ENCODE results near the gene KAZALD1.
A peak's percentile ranks its signal among the peaks of the same experiment; 100 is the strongest.

The KAZALD1 gene

DNA sequence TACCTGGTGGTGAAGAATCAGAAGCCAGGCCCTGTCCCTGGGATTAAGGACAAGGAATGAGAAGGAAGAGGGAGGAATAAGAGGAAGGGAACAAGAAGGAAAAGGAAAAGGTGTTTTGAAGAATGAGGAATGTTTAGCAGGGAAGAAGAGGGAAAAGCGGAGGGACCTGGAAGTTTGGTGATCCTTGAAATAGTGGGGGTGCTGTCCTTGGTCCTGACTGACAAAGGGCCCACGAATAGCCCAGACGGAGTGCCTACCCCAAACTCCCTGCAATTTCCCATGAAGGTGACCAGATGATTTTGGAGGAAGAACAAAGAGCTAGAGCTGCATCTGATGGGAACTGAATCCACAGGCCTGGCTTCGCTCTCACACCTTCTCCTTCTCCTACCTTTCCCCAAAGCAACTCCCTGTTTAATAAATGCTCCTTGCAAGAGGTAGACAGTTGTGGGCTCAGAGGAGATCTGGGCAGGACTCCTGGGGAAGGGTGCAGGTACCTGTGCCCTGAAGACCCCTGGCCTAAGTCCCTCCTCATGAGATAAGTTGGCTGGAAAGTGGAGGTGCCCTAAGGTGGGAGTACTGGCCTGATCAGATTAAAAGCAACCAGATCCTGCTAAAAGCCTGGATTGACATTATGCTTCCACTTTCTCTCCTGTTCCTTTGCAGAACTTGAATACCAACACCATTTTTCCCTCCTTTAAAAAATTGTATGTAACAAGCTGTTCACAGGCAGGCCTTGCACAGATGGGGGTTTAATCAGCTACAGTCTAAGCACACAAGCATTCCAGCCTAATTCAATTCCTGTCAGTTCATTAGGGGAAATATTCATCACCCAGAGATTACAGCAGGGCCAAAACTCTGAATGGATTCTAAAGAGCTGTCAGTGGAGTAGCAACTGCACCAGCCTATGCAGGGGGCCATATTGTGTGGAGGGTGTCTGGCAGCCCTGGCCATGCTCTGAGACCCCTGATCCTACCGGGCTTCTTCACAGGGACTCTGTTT is 19.4 kb downstream of the KAZALD1 start:
- no peak for DNase-seq
- Mint-ChIP-seq H3K9me3 (no peaks in the 10 kb centered on the region), H3K4me3 (no peak overlapping the region), H3K27me3 (peaks cover 58% of the 10 kb centered on the region), H3K27ac (no peak overlapping the region), H3K4me1 (no peaks in the 10 kb centered on the region), H3K36me3 (ENCODE audit: low read depth) (no peaks in the 10 kb centered on the region)
- ATAC-seq: no peak

DNA sequence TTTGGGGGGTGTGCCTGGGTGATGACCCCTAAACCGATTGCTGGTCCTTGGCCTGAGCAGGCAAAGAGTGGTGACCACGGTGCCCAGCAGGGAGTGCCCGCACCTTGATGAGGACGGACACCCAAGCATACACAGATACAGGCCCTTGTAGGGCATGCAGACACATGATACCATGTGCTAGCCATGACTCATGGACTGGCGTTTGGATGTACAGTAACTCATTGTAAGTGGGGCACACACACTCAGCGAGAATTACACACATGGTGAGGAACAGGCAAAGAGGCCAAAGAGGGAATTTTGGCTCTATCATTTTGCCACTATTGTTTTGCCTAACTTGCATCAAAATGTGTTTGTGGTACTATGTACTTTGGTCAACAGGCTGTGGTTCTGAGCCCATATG is 24.1 kb downstream of the KAZALD1 start:
- DNase-seq: no peak
- no peak for ATAC-seq
- Mint-ChIP-seq H3K9me3 (no peaks in the 10 kb centered on the region), H3K4me3 (no peak overlapping the region), H3K27me3 (peaks cover 63% of the 10 kb centered on the region), H3K4me1 (no peaks in the 10 kb centered on the region), H3K27ac (no peak overlapping the region), H3K36me3 (ENCODE audit: low read depth) (no peaks in the 10 kb centered on the region)

DNA sequence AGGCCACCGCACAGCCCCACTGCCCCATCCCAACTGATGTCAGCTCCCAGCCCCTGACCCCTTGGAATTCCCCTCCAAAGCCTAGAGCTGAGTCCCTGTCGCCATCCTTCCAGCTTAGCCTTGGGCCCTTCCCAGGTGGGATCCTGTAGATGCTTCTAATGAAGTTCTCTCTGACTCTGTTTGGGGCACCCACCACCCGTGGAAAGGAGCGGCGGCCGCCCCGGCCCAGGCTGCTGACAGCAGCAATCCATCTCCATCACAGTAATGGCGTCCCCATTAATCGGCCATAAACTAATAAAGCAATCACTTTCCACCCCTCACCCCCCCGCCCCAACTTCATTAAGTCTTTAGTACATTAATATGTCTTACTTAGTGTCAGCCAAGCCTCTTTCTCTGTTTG is 25.6 kb downstream of the KAZALD1 start:
- H3K4me1 Mint-ChIP-seq: no peaks in the 10 kb centered on the region
- H3K27me3 Mint-ChIP-seq: peaks cover 66% of the 10 kb centered on the region
- H3K9me3 Mint-ChIP-seq: no peaks in the 10 kb centered on the region
- DNase-seq: no peak
- no peaks in the 10 kb centered on the region for H3K36me3 Mint-ChIP-seq (ENCODE audit: low read depth)
- no peak overlapping the region for H3K4me3 Mint-ChIP-seq
- H3K27ac Mint-ChIP-seq: no peak overlapping the region
- no peak for ATAC-seq

DNA sequence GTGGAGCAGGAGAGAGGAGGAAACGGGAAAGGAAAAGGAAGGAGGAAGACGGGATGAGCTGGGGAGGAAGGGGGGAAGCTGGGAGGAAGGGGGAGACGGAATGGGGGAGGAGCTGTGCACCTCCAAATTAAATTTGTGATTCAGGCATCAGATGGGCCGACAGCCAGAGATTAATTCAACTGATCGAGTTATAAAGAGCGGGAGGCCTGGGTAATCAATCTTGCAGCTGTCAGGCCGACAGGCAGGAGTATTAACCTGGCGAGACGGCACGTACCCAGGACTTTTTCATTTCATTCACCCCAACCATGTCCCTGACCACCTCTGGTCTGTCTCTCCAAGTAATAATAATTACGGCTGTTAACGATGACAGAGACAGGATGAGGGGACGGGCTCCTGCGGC is 26.2 kb downstream of the KAZALD1 start:
- H3K4me3 Mint-ChIP-seq: no peak overlapping the region
- peaks cover 62% of the 10 kb centered on the region for H3K27me3 Mint-ChIP-seq
- no peak for ATAC-seq

DNA sequence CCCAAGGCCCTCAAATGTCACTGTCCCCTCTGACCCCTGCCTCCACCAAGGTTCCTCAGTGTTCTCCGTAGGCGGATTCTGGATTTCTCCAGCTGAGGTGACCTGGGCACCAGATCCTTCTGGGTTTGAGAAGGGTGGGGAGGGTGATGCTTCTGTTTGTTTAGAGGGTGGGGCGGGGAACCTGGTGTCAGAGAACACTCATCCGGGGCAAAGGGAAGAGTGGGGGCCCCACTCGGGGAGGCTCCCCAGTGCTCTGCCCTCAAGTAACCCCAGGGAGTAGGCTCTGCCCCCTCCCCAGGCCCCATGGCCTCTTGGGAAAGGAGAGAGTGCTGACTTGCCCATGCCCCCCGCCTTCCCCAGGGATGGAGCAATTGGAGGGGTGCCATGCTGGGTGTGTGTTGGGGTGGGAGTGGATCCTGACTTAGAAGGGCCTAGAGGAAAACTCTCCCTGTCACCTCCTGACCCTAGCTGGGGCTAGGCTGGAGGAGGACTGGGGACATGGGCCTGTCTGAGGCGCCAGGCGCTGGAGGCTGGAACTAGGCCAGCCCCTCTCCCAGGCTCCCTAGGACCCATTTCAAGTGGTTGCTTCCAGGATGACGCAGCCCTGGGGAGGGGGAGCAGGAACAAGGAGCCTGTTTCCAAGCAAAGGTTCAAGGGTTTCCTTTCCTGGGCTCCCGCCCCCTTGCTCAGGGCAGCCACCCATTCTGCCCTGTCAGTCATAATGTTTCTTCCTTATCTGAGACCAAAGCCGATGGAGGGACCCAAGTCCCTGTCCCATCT is 27.9 kb downstream of the KAZALD1 start:
- H3K4me3 Mint-ChIP-seq: no peak overlapping the region
- H3K27me3 Mint-ChIP-seq: peaks cover 56% of the 10 kb centered on the region
- DNase-seq (no peak), ATAC-seq (no peak)
- no peaks in the 10 kb centered on the region for H3K4me1 Mint-ChIP-seq
- H3K27ac Mint-ChIP-seq: no peak overlapping the region
- H3K9me3 Mint-ChIP-seq: no peaks in the 10 kb centered on the region
- H3K36me3 Mint-ChIP-seq (ENCODE audit: low read depth): no peaks in the 10 kb centered on the region

More for the DNA sequence above, 26.2 kb downstream of the KAZALD1 start:
- no peak overlapping the region for H3K27ac Mint-ChIP-seq
- no peak for DNase-seq
- H3K4me1 Mint-ChIP-seq: no peaks in the 10 kb centered on the region
- H3K9me3 Mint-ChIP-seq: no peaks in the 10 kb centered on the region
- H3K36me3 Mint-ChIP-seq (ENCODE audit: low read depth): no peaks in the 10 kb centered on the region

DNA sequence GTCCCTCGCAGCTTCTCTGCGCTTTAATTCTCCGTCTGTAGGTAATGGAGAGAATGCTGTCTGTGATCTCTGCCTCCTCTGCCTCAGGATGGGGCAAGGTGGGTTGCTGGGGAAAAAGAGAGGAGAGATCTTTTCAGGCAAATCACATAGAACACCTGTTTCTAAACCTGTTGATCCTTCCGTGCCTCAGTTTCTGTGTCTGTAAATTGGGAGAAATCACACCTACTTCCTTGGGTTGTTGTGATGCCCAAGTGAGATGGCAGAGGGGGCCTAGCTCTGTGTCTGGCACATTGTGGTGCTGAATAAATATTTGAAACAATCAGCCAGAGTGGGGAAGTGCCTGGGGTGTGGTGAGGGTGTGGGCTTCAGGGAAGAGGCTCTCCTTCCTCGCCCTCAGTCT is 28.8 kb downstream of the KAZALD1 start:
- no peak overlapping the region for H3K27ac Mint-ChIP-seq
- H3K27me3 Mint-ChIP-seq: peaks cover 59% of the 10 kb centered on the region
- no peaks in the 10 kb centered on the region for H3K9me3 Mint-ChIP-seq
- H3K36me3 Mint-ChIP-seq (ENCODE audit: low read depth): no peaks in the 10 kb centered on the region
- H3K4me1 Mint-ChIP-seq: no peaks in the 10 kb centered on the region
- ATAC-seq (no peak), DNase-seq (no peak)
- no peak overlapping the region for H3K4me3 Mint-ChIP-seq

DNA sequence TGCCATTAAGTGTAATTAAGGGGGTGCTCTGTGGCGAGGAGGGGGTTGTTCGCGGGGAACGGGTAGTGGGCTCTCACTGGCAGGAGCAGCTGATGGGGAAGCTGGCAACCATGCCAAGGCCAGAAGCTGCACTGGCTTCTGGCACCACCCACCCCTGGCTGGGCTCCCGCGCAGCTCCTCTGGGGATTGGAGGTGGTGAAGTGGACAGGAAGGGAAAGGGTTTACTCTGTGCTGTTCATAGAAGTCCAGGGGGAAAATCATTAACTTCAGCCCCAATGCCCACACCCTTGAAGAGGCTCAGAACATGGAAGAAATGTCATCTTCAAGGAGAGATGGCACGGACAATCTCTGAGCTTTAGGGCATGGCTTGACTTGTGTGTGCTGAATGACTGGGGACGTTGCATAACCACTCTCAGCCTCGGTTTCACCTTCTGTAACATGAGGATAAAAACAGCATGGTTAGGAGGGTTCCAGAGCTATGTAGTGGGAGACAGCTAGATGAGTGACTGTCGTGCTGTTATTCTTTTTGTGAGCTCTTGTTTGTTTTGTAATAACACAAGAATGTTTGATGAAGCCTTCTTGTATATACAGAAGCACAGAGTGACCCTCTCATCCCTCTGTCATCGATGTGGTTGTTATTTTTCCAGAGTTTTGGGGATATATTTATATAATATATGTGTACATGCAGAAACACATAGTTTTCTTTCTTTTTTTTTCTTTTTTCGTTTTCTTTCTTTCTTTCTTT is 29.9 kb downstream of the KAZALD1 start:
- Mint-ChIP-seq H3K27me3 (peaks cover 52% of the 10 kb centered on the region), H3K27ac (no peak overlapping the region), H3K4me1 (no peaks in the 10 kb centered on the region), H3K36me3 (ENCODE audit: low read depth) (no peaks in the 10 kb centered on the region), H3K9me3 (no peaks in the 10 kb centered on the region), H3K4me3 (no peak overlapping the region)
- ATAC-seq: no peak
- DNase-seq: no peak

DNA sequence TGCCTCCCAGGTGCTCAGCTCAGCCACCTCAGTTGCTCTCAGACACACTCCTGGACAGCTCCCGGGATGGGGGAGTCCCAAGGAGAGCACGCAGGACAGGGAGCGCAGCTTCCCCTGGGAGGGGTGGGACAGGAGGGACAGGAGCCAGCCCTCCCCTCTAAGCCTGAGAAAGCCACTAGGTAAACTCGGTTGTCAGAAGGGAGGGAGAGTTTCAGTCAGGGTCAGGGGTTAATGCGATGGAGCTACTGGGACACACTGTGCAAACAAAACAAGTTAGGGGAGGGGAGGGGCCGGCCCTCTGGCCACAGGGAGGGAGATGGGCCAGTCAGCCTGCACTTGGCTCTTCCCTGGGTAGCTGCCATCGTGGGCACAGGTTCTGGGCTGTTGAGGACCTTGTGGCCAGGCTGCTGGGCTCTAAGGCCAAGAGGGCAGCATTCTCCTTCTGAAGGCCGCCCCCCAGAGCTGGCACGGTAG is 31.1 kb downstream of the KAZALD1 start:
- H3K4me3 Mint-ChIP-seq: no peak overlapping the region
- DNase-seq (no peak), ATAC-seq (no peak)
- H3K4me1 Mint-ChIP-seq: no peaks in the 10 kb centered on the region
- no peak overlapping the region for H3K27ac Mint-ChIP-seq
- no peaks in the 10 kb centered on the region for H3K9me3 Mint-ChIP-seq
- no peaks in the 10 kb centered on the region for H3K36me3 Mint-ChIP-seq (ENCODE audit: low read depth)
- H3K27me3 Mint-ChIP-seq: peaks cover 52% of the 10 kb centered on the region

DNA sequence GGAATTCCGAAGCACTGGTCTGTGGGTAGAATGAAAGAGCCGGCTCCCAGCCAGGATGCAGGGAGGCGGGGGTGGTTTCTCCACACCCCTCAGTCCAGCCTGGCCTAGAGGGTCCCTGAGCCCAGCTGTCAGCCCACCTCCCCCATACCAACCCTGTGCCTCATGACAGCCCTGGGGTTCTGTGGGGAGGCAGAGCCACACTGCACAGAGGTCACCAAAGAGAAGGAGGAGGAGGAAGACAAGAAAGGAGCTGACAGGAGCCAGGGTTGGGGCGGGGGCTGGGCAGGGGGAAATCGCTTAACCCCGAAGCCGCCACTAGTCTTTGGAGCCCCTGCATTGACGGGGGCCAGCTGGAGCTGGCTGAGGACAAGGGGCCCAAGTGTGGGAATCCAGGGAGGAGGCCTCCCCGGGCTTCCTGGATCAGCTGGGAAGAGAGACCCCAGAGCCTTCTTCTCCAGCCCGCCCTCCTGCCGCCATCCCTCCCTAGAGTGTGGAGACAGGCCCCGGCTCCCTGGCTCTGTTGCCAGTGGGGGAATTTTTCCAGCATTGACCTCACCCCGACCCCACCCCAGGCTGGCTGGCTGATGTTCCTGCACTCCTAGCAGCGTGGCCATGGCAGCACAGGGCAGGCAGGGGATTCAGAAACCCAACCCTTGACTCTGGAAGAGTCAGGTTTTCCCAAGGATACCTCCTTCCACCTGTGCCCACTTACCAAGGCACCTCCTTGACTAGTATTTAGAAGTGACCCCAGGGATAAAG is 32.5 kb downstream of the KAZALD1 start:
- no peak for DNase-seq

DNA sequence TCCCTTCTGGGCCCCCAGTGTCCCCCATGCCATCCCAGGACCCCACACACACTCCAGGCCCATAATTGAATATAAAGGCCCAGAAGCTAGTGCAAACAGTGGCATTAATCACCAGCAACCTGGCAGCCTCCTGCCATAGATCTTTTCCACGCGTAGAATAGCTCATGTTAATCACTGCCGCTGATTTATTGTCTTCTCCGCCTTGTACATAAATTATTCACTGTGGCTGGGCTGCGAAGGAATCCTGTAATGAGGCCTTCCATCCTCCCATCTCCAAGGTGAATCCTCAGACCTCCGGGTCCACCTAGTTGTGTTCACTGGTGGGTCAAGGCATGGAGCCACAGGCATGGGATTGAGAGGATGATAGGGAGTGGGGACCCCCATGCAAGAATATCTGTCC is 33.2 kb downstream of the KAZALD1 start:
- no peaks in the 10 kb centered on the region for H3K4me1 Mint-ChIP-seq
- no peak for DNase-seq
- no peaks in the 10 kb centered on the region for H3K9me3 Mint-ChIP-seq
- no peak overlapping the region for H3K27ac Mint-ChIP-seq
- no peak for ATAC-seq
- H3K4me3 Mint-ChIP-seq: no peak overlapping the region
- no peaks in the 10 kb centered on the region for H3K36me3 Mint-ChIP-seq (ENCODE audit: low read depth)
- H3K27me3 Mint-ChIP-seq: peaks cover 55% of the 10 kb centered on the region

More for the DNA sequence above, 32.5 kb downstream of the KAZALD1 start:
- ATAC-seq: no peak
- Mint-ChIP-seq H3K27ac (no peak overlapping the region), H3K27me3 (peaks cover 48% of the 10 kb centered on the region), H3K9me3 (no peaks in the 10 kb centered on the region), H3K4me1 (no peaks in the 10 kb centered on the region), H3K4me3 (no peak overlapping the region), H3K36me3 (ENCODE audit: low read depth) (no peaks in the 10 kb centered on the region)

DNA sequence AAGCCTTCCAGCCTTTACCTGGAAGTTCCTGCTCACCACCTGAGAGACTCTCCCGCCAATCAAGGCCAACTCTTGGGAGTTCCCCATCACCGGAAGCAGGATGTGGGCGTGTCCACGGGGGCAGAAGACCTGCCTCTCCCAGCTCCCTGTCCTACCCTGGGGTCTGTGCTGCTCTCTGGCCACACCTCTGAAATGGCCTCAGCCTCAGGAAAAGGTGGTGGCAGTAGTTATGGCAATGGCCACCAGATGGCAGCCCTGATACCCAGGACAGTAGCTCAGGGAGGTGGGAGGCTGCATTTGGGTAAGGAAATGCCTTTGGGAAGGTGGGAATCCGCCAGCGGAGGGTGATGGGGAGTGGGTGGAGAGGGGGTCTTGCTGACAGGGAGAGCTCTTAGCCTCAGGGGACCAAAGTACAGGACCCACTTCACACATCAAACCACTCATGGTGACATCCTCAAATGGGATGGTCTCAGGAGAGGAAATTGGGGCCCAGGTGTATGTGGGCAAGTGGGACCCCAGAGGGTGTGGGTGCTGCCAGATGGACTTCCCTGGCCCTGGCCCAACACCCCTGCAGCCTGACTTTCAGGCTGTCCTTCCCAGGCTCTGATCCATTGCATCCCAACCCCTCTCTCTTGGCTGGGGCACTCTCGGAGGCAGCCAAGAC is 33.9 kb downstream of the KAZALD1 start:
- H3K36me3 Mint-ChIP-seq (ENCODE audit: low read depth): no peaks in the 10 kb centered on the region
- no peak overlapping the region for H3K27ac Mint-ChIP-seq
- no peaks in the 10 kb centered on the region for H3K9me3 Mint-ChIP-seq
- no peaks in the 10 kb centered on the region for H3K4me1 Mint-ChIP-seq
- H3K4me3 Mint-ChIP-seq: no peak overlapping the region
- peaks cover 56% of the 10 kb centered on the region for H3K27me3 Mint-ChIP-seq
- ATAC-seq: peak; percentile 92
- DNase-seq: peak; percentile 80

DNA sequence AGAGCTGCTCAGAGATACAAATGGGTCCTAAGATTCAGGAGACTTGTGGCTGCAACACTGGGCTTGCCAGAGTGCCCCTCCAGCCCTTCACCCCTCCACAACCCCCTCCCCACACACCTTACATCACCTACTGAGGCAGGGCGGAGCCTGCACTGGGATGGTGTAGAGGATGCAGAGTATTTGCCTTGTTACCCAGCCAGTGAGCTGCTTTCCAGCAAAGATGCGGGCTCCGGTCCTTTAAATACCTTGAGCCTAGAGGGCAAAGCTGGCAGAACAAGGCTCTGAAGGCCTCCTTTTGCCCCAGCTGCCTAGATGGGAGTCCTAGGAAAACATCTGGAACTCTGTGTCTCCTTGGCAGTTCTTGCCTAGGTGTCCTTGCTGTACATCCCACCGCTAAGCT is 34.6 kb downstream of the KAZALD1 start:
- H3K27ac Mint-ChIP-seq: no peak overlapping the region
- no peaks in the 10 kb centered on the region for H3K9me3 Mint-ChIP-seq
- no peak for DNase-seq
- H3K36me3 Mint-ChIP-seq (ENCODE audit: low read depth): no peaks in the 10 kb centered on the region
- H3K27me3 Mint-ChIP-seq: peaks cover 52% of the 10 kb centered on the region
- ATAC-seq: no peak
- no peak overlapping the region for H3K4me3 Mint-ChIP-seq
- H3K4me1 Mint-ChIP-seq: no peaks in the 10 kb centered on the region

DNA sequence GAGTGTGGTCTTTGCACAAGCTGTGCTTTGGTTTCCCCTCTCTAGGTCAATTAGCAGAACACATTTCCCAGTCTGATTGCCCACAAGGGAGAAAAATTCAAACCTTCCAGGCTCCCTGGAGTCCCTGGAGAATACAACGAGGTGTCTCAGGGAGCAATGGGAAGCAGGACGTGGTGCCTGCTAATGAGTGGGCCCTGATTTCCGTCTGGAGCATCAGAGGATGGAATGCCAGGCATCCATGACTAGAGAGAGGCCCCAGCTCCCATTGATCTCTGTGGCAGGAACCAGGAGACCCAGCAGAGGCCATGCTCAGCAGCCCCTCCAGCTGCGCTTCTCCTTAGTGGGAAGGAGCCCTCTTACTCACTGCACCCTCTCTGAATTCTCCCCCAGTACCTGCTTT is 36.1 kb downstream of the KAZALD1 start:
- ATAC-seq (no peak), DNase-seq (no peak)
- no peaks in the 10 kb centered on the region for H3K36me3 Mint-ChIP-seq (ENCODE audit: low read depth)
- no peak overlapping the region for H3K4me3 Mint-ChIP-seq
- H3K4me1 Mint-ChIP-seq: no peaks in the 10 kb centered on the region
- no peak overlapping the region for H3K27ac Mint-ChIP-seq
- no peaks in the 10 kb centered on the region for H3K9me3 Mint-ChIP-seq
- H3K27me3 Mint-ChIP-seq: peaks cover 55% of the 10 kb centered on the region
